Upper lobe of left lung (tissue), 4 donors: Measurements from ENCODE around the gene TXNIP.

Source experiments
- EP300 ChIP-seq, 4 donors: sonication (generic); formaldehyde crosslinking; IDR thresholded peaks; one replicate each; pipeline ENCODE4 v1.5.1; 2017; ENCODE audit warnings: antibody characterized with exemption in 4 of 4, control low read depth in 2 of 4
- POLR2A ChIP-seq, 4 donors: fragments of 450-650 bp; IDR thresholded peaks; one replicate each; pipeline ENCODE4 v1.5.1; 2016 to 2017; ENCODE audit warnings: antibody characterized with exemption in 4 of 4, mild to moderate bottlenecking in 2 of 4
- POLR2AphosphoS5 ChIP-seq, 2 donors: sonication (generic); formaldehyde crosslinking; IDR thresholded peaks; one replicate each; pipeline ENCODE4 v1.5.1; 2017; ENCODE audit warnings: antibody characterized with exemption in 2 of 2
- TF ChIP-seq, protein P1 (sequence below), 6 experiments: fragments of 450-650 bp in 4 of 6; fragments of 200-600 bp in 2 of 6; sonication (generic) in 2 of 6; IDR thresholded peaks; one replicate each; pipeline ENCODE4 v1.5.1; 2016 to 2019; ENCODE audit warnings: antibody characterized with exemption in 6 of 6

DNA sequence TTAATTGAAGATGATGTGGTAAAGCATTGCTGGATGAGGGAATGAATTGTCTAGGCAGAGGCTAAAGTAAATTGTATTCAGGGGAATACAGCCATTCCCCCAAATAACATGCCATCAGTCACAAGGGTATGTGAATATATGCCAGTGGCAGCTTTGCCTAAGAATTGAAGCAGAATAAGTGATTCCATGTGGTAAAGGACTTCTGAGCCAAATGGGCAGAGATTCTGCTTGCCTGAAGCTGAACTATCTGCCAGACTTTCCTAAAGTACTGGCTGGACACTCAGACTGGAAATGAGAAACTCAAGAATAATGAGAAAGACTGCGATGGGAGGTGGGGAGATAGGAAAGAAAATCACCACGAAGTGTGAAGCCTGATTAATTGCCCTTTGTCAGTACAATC lies 40.9 kb downstream of the TXNIP start:
- TF ChIP-seq, protein P1, sequence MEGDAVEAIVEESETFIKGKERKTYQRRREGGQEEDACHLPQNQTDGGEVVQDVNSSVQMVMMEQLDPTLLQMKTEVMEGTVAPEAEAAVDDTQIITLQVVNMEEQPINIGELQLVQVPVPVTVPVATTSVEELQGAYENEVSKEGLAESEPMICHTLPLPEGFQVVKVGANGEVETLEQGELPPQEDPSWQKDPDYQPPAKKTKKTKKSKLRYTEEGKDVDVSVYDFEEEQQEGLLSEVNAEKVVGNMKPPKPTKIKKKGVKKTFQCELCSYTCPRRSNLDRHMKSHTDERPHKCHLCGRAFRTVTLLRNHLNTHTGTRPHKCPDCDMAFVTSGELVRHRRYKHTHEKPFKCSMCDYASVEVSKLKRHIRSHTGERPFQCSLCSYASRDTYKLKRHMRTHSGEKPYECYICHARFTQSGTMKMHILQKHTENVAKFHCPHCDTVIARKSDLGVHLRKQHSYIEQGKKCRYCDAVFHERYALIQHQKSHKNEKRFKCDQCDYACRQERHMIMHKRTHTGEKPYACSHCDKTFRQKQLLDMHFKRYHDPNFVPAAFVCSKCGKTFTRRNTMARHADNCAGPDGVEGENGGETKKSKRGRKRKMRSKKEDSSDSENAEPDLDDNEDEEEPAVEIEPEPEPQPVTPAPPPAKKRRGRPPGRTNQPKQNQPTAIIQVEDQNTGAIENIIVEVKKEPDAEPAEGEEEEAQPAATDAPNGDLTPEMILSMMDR (IDR thresholded peaks at IDR 0.05): no peak
- no peak for TF ChIP-seq POLR2AphosphoS5 (IDR thresholded peaks at IDR 0.05)
- no peak for TF ChIP-seq POLR2A (IDR thresholded peaks at IDR 0.05)
- no peak for TF ChIP-seq EP300 (IDR thresholded peaks at IDR 0.05)
